HepG2 (cell line): ENCODE measurements around the gene ADAMTS14.

ENCODE experiments used
- CHCHD3 ChIP-seq: sonication (generic); formaldehyde crosslinking; IDR thresholded peaks from 2 replicates; pipeline ENCODE4 v1.8.0; 2022; ENCODE audit warnings: mild to moderate bottlenecking, missing genetic modification reagents, moderate library complexity
- FOSL1 ChIP-seq: sonication (generic); formaldehyde crosslinking; IDR thresholded peaks from 2 replicates; pipeline ENCODE4 v1.9.0; 2021; ENCODE audit warnings: missing genetic modification reagents, borderline replicate concordance
- KDM1A ChIP-seq: IDR thresholded peaks from 2 replicates; pipeline ENCODE4 v1.6.1; 2016; ENCODE audit warnings: missing compliant biosample characterization
- NFRKB ChIP-seq: fragments of 450-650 bp; IDR thresholded peaks from 2 replicates; pipeline ENCODE4 v1.6.1; 2017
- POLR2A ChIP-seq, 2 experiments: IDR thresholded peaks; 2 replicates each; pipeline ENCODE4 v1.6.1; 2011; ENCODE audit warnings: low read depth in 2 of 2, low read length in 2 of 2, mild to moderate bottlenecking in 1 of 2, moderate library complexity in 1 of 2; ENCODE audit not compliant: insufficient read depth in 1 of 2
- POLR2AphosphoS5 ChIP-seq: IDR thresholded peaks from 2 replicates; pipeline ENCODE4 v1.6.1; 2012; ENCODE audit warnings: low read depth, low read length
- TGIF2 ChIP-seq: IDR thresholded peaks from 2 replicates; pipeline ENCODE4 v1.6.1; 2016; ENCODE audit warnings: control low read depth, missing compliant biosample characterization
- TSC22D2 ChIP-seq: sonication (generic); formaldehyde crosslinking; IDR thresholded peaks from 2 replicates; pipeline ENCODE4 v1.5.1; 2020; ENCODE audit warnings: missing genetic modification reagents, mild to moderate bottlenecking, borderline replicate concordance
- ZNF607 ChIP-seq: sonication (generic); formaldehyde crosslinking; IDR thresholded peaks from 2 replicates; pipeline ENCODE4 v1.5.1; 2020; ENCODE audit warnings: missing genetic modification reagents, mild to moderate bottlenecking, borderline replicate concordance
- ZNF619 ChIP-seq: sonication (generic); formaldehyde crosslinking; IDR thresholded peaks from 2 replicates; pipeline ENCODE4 v1.4.0; 2020; ENCODE audit warnings: mild to moderate bottlenecking, missing genetic modification reagents
- TF ChIP-seq, protein P1 (sequence below), 2 experiments: IDR thresholded peaks; 2 replicates each; pipeline ENCODE4 v1.6.1; 2011 to 2012; ENCODE audit warnings: low read length in 2 of 2, borderline replicate concordance in 1 of 2, low read depth in 1 of 2, mild to moderate bottlenecking in 1 of 2, moderate library complexity in 1 of 2
- TF ChIP-seq, protein P2 (sequence below): sonication (generic); formaldehyde crosslinking; IDR thresholded peaks from 2 replicates; pipeline ENCODE4 v1.5.0; 2020; ENCODE audit warnings: mild to moderate bottlenecking, missing genetic modification reagents, moderate library complexity
- TF ChIP-seq, protein P3 (sequence below): sonication (generic); formaldehyde crosslinking; IDR thresholded peaks from 2 replicates; pipeline ENCODE4 v1.4.0; 2020; ENCODE audit warnings: missing genetic modification reagents

DNA sequence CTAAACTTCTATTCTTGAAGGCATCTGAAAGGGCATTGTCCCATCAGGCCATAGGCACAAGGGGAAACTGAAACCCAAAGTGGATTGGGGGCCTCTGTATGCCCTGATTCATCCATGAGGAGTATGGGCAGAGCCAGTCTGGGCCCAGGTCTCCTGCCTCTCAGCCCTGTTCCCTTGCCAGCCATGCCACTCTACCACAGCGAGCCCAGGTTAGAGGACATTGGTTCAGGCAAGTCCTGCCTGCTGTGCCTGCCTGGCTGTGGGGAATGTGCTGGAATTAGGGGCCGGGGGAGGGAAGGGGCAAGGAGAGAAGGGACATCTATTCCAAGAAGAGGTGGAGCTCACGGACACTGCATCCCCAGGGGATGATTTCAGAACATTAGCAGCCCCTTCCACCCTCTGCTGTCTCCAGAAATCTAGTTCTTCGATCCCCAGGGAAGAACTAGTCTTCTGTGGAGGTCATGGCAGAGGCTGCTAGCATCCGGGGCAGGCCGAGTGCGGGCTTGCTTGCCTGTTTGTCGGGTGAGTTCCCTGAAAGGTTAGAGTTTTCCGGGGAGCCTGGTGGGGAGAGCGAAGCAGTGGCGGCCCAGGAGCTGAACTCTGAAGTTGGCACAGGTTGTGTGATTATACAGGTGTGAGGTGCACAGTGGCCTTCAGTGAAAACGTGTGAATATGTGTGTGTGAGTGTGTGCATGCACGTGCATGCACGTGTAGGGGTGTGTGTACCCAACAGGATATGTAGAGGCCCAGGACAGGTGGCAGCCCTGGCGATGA, 75.1 kb downstream of the ADAMTS14 start:
- TF ChIP-seq KDM1A (CRISPR knock-in tag) (no peak), ZNF619 (no peak), TGIF2 (CRISPR knock-in tag) (no peak), FOSL1 (CRISPR knock-in tag) (no peak), NFRKB (no peak), POLR2AphosphoS5 (no peak), CHCHD3 (CRISPR knock-in tag) (no peak), TSC22D2 (no peak), POLR2A (IDR thresholded peaks at IDR 0.05; ENCODE audit: insufficient read depth in 1 of 2, low read depth in 2 of 2, low read length in 2 of 2) (no peak), ZNF607 (CRISPR knock-in tag) (no peak)
- TF ChIP-seq, protein P1, sequence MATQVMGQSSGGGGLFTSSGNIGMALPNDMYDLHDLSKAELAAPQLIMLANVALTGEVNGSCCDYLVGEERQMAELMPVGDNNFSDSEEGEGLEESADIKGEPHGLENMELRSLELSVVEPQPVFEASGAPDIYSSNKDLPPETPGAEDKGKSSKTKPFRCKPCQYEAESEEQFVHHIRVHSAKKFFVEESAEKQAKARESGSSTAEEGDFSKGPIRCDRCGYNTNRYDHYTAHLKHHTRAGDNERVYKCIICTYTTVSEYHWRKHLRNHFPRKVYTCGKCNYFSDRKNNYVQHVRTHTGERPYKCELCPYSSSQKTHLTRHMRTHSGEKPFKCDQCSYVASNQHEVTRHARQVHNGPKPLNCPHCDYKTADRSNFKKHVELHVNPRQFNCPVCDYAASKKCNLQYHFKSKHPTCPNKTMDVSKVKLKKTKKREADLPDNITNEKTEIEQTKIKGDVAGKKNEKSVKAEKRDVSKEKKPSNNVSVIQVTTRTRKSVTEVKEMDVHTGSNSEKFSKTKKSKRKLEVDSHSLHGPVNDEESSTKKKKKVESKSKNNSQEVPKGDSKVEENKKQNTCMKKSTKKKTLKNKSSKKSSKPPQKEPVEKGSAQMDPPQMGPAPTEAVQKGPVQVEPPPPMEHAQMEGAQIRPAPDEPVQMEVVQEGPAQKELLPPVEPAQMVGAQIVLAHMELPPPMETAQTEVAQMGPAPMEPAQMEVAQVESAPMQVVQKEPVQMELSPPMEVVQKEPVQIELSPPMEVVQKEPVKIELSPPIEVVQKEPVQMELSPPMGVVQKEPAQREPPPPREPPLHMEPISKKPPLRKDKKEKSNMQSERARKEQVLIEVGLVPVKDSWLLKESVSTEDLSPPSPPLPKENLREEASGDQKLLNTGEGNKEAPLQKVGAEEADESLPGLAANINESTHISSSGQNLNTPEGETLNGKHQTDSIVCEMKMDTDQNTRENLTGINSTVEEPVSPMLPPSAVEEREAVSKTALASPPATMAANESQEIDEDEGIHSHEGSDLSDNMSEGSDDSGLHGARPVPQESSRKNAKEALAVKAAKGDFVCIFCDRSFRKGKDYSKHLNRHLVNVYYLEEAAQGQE (IDR thresholded peaks at IDR 0.05; ENCODE audit: borderline replicate concordance in 1 of 2, low read depth in 1 of 2, low read length in 2 of 2) = no peak
- TF ChIP-seq, protein P2, sequence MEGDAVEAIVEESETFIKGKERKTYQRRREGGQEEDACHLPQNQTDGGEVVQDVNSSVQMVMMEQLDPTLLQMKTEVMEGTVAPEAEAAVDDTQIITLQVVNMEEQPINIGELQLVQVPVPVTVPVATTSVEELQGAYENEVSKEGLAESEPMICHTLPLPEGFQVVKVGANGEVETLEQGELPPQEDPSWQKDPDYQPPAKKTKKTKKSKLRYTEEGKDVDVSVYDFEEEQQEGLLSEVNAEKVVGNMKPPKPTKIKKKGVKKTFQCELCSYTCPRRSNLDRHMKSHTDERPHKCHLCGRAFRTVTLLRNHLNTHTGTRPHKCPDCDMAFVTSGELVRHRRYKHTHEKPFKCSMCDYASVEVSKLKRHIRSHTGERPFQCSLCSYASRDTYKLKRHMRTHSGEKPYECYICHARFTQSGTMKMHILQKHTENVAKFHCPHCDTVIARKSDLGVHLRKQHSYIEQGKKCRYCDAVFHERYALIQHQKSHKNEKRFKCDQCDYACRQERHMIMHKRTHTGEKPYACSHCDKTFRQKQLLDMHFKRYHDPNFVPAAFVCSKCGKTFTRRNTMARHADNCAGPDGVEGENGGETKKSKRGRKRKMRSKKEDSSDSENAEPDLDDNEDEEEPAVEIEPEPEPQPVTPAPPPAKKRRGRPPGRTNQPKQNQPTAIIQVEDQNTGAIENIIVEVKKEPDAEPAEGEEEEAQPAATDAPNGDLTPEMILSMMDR (CRISPR knock-in tag) = no peak
- TF ChIP-seq, protein P3, sequence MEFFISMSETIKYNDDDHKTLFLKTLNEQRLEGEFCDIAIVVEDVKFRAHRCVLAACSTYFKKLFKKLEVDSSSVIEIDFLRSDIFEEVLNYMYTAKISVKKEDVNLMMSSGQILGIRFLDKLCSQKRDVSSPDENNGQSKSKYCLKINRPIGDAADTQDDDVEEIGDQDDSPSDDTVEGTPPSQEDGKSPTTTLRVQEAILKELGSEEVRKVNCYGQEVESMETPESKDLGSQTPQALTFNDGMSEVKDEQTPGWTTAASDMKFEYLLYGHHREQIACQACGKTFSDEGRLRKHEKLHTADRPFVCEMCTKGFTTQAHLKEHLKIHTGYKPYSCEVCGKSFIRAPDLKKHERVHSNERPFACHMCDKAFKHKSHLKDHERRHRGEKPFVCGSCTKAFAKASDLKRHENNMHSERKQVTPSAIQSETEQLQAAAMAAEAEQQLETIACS (CRISPR knock-in tag) = no peak
